Activated naive CD4-positive, alpha-beta T cell treated with anti-CD3 and anti-CD28 coated beads, Interleukin-2, amount 50 U/mL, for 16 hours (primary cell): ENCODE results near the gene SVIP.

ENCODE experiments used
- DNase-seq: peaks from one replicate; pipeline ENCODE4 v3.0.0-alpha.2; 2020

Gene SVIP

DNA sequence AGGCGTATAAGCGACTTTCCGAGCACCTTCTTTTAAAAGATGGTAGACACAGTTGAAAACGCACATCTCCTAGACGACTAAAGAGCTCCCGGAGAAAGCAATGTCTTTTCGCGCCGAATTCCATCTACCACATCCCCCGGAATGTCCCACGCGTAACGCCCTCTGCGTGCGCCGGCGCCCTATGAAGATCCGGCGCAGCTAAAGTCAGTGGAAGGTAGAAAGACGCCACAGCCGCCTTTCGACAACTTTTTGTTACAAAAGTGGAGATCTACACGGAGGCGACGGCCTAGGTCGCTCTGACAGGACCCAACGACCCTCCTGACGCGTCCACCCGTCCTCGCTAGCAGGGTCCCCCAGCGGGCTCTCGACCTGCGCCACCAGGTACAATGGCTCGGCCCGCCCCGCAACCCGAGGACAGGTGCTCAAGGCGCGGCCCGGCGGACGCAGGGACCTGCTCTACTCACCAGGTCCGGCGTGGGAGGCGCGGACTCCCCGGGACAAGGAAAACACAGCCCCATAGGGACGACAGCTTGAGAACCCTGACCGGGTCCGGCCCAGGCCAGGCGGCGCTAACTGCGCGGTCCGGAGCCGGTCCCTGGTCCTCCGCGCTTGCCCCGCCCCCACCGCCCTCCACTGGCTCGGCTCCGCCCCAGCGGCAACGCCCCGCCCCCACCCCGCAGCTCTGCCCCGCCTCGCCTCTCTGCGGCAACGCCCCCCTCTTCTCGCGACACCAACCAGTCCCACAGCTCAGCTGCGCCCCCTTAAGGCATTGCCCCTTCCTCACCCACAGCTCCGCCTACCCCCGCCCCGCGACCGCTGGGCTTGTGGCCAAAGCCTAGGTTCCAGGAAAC is at the start of gene SVIP:
Gene SVIP (minus strand): TSS at position 571 of the 851 bp plus-strand sequence. CDS start 53 bp downstream, at position 518.
- DNase-seq = peak; percentile 93

DNA sequence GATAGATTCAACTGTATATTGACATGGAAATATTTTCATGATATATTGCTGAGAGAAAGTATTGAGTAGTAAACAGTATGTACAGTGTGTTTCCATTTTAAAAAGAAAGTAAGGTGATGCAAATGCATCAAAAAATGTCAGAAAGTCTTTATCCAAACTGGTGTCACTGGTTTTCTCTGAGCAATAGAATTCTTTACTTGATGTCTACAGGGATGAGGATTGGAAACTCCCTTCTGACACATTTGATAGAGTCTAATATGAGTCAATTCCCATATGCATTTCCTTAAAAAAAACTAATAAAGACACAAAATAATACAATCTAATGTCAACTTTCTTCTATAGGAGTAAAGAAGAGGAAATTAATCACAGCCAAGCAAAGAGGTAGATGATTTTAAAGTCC is 49.0 kb upstream of the SVIP start:
- DNase-seq = no peak

GRCh38 chr11:22878039-22878438 is 48.4 kb upstream of the SVIP start:
- DNase-seq = no peak

GRCh38 chr11:22875869-22876473 is 46.4 kb upstream of the SVIP start:
- DNase-seq = peak; percentile 49

DNA sequence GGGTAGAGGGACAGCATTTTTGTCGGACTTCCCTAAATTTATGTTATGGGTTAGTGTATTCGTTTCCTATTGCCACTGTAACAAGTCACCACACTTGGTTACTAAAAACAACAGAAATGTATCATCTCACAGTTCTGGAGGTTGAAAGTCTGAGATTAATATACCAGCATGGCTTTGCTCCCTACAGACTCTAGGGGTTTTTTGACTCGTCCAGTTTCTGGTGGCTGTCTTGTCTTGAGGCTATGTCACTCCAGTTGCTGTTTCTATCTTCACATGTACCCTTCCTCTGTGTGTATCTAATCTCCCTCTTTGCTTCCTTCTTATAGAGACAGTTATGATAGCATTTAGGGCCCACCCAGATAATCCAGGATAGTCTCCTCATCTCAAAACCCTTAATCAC is 39.7 kb upstream of the SVIP start:
- DNase-seq = no peak

GRCh38 chr11:22860241-22860640 is 30.6 kb upstream of the SVIP start, which contains the start of gene CCDC179:
Gene CCDC179, minus strand, starts transcription at chr11:22860474. Its CDS starts 53 bp downstream, at chr11:22860421.
- no peak for DNase-seq

DNA sequence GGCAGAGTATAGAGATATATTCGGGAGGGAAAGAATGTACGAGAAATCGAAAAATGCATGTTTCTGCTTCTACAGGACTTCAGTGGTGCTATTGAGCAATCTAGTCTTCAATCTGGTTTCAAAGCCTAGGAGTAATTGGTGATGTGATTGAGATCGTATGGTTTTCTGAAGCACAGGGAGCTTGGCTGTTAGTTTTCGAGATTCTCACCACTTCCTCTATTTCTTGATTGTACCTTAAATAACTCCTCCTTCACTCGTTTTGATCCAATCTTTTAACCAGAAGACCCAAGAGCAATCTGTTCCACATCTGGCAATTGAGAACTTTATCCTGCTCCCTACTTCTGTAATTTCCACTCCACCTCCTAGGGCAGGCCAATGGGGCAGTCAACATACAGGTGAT is 30.2 kb upstream of the SVIP start:
- DNase-seq = no peak

- no peak for DNase-seq
These were observed 21.9 kb upstream of the SVIP start for GRCh38 chr11:22851477-22851876.

GRCh38 chr11:22846726-22847125 is 17.1 kb upstream of the SVIP start:
- DNase-seq = no peak

DNA sequence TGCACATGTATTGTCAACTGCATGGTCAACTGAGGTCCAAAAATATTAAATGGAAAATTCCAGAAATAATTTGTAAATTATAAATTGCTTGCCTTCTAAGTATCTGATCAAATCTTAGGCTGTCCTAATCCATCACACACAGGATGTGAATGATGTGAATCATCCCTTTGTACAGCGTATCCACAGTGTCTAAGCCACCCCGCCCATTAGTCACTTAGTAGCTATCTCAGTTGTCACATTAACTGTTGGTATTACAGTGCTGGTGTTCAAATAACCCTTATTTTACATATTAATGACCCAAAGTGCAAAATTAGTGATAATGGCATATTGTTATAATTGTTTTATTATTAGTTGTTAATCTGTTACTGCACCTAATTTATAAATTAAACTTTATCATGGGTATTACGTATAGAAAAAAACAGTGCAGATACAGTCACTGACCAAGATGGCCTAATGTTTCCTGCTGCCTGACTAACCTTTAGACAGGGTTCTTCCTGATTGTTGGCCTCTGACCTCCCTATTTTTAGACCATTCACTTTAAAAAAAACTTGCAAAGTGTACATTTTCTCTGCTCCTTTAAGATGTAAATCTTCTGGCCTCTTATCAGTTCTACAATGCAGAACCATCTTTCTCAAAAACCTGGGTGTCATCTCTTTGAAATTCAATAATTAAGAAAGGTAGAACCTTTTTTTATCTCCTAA is 2.9 kb upstream of the SVIP start:
- DNase-seq = no peak

DNA sequence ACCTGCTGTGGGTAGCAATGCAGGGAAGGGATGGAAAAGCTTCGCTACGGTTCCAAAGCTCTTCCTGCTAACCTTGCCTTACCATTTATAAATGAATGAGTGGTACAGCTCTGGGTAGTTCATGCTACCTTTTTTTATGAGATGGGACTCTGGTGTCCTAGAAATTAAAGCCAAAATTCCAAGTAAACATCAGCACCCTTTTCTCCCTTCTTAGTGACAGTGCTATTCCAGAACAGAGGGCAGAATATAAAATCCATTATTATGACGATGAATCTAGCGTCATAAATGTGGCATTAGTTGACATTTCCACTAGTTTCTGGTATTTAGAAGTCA is 447 bp upstream of the SVIP start:
- no peak for DNase-seq

- DNase-seq = no peak
These were observed 1.2 kb downstream of the SVIP start for GRCh38 chr11:22828373-22828772.

DNA sequence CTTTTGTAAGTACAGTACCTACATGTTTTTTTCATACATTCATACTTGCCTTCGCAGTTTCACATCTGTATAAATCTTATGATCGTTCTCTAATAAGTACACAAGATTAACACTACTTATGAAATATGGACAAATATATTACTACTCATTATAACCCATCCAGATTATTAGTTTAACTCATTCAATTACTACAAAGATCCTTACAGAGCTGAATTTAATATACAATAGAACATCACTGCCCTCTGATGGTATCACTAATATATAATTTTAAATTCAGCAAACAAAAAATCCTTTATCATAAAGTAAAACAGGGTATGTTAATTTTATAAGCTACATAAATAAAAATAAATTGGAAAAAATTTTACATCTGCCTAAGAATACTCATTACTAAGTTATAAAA is 7.4 kb downstream of the SVIP start:
- DNase-seq = no peak

- no peak for DNase-seq
These were observed 19.7 kb downstream of the SVIP start for GRCh38 chr11:22809893-22810292.

DNA sequence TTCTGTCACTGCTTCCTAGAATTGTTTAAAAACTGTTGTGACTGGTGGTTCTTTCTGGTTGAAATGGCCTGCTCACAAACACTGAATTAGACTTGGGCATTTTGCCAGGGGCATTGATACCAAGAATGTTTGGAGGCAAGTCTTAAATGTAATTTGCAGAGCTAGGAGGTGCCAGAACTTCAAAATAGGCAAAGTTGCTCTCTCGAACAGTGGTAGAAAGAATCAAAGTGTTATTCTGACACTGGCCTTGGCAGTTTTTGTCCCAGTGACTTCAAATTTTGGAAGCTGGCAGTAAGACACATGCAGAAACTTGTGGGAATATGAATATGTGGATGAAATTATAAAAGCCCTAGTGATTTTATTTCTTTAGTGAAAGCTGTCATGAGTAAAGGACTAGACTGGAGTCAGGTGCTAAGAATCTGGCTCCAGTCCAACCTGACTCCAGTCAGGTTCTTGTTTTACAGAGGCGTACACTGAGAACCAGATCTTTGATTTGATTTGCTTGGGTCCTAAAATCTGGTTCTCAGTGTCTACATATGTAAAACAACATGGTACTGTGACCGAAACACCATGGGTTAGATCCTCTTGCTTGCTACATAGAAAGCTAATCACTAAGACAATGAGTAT is 20.9 kb downstream of the SVIP start:
- no peak for DNase-seq

DNA sequence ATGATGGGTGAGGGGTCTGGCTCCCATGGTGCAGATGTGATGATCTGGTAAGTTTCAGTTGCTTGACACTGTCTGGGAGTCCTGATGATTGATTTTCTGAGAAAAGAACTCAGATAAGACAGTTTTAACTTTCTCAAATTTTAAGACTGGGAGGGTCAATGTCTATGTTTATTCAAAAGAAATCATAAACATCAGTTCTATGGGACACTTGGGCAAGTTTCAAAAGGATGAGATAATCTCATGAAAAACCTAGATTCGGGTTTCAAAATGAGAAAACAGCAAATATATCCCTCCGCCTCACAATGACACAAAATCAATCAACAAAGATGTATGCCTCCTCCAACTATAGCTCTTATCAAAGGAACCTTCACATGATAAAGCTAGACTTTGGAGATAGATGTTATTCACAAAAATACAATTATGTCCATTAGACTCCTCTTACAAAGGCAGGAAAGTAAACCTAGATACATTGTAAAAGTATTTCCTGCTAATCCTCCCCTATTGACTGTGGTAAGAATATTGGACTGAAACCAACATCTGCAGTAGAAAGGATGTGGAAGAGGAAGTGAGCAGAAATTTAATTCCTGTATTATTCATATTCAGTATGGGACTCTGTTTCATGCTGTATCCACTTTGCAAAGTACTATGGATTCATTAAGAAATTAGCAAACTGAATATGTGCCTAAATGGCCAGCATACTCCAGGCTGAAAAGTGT is 21.6 kb downstream of the SVIP start:
- DNase-seq = no peak

DNA sequence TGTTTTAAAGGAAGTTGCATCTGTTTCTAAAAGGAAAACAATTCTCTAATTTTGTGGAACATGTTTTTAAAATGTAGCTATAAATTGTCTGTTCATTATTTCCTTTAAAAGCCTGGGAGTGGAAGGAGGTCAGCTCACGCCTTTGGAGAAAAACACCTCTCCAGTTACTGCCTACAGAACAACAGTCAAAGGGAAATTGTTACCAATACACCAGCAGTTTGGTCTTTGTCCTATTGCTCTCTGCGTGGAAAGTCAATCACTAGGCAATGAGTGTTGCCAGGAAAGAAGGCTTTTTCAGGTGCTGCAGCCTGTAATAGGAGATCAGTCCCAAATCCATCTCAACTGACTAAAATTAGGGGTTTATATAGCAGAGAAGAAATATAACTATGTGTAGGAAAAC is 22.2 kb downstream of the SVIP start:
- DNase-seq = no peak

DNA sequence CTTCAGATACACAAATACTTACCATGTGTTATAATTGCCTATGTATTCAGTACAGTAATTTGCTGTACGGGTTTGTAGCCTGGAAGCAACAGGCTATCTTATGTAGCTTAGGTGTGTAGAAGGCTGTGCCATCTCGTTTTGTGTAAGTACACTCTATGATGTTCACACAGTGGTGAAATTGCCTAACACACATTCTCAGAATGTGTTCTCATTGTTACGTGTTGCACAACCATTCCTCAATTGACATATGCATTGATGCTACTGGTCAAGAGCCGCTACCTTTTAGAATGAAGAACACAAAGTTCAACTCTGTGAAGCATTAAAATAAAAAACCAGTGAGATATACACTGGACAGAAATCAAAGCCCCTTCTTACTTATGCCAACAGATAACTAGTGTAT is 26.7 kb downstream of the SVIP start:
- no peak for DNase-seq

DNA sequence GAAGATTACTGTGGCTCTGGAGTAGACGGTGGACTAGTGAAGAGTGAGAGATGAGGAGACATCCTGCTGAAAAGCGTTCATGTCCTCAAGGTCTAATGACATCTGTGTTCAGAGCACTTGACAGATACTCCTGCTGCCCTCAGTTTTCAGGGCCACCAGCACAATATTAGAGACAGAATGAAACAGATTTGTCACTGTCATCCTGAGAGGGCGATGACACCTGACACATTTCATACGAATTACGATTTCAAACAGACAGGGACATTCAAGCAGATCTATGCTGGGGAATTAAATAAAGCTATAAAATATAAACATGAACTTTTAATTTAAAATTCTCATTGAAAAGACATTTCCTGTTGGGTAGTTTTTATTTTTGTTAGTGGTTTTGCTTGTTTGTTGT is 29.1 kb downstream of the SVIP start:
- no peak for DNase-seq

DNA sequence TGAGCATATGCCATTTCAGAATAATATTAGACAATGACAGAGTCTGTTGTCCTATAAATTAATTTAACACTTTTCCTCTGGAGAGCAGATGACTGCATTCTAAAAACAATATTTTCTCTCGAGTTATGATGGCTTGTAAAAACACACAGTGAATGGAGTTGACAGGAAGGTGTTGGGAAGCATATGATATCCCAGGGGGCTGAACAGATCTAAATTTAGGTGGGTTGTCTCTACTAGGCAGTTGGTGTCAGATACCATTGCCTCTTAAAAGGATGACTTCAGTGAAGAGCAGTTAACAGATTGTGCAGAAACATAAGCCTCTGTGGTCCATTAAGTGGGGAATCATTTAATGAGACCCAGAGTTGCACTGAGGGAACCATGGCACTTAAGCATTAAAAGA is 30.7 kb downstream of the SVIP start:
- DNase-seq = no peak

- DNase-seq = no peak
These were observed 32.6 kb downstream of the SVIP start for GRCh38 chr11:22797047-22797446.

DNA sequence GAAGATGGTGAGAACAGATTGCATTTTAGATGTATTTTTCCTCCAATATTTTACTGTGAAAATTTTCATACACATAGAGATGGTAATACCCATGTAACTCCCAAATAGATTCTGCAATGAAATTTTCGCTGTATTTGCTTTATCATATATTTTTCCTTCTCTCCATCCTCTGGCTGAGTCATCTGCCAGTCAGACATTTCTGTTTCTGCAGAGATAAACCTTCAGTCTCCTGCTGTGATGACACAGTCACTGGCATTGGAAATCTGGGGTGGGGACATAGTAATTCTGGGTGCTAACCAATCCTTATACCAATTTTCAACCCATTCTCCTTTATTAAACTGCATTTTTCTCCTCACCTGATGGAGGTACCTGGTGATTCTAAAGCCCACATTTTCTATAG is 33.7 kb downstream of the SVIP start:
- DNase-seq = no peak

GRCh38 chr11:22792497-22792896 is 37.1 kb downstream of the SVIP start:
- no peak for DNase-seq
